Keratinocyte (primary cell): ENCODE measurements around the gene RPRML. TPM values are rescaled to one million over a fixed set of nuclear protein-coding genes. Genes with fewer than 3 reads are reported as not detected.

ENCODE experiments used
- DNase-seq: peaks from one replicate; pipeline ENCODE4 v3.0.0-alpha.2; 2011; ENCODE audit warnings: low read depth, missing footprints, low spot score
- FAIRE-seq: peaks from 2 replicates; lab custom pipeline; 2011; peaks lifted over from hg19 to GRCh38; lab: Jason Lieb, UNC
- H2AFZ ChIP-seq: 2 replicates; pipeline ENCODE4 v1.6.0; 2012; ENCODE audit warnings: low read length, control low read depth, inconsistent platforms; ENCODE audit not compliant: control insufficient read depth
- H3K27ac ChIP-seq: 2 replicates; pipeline ENCODE4 v1.5.1; 2011; ENCODE audit warnings: low read length; ENCODE audit not compliant: control insufficient read depth, insufficient read depth
- H3K27me3 ChIP-seq: 3 replicates; pipeline ENCODE4 v1.6.0; 2011; ENCODE audit warnings: low read length; ENCODE audit not compliant: control insufficient read depth, insufficient read depth; ENCODE audit errors: extremely low read depth
- H3K36me3 ChIP-seq, 2 experiments: 2 replicates in 1 of 2; 3 replicates in 1 of 2; pipeline ENCODE4 v1.5.1; 2011; ENCODE audit warnings: low read length in 2 of 2, mild to moderate bottlenecking in 1 of 2; ENCODE audit not compliant: control insufficient read depth in 2 of 2, insufficient read depth in 2 of 2; ENCODE audit errors: extremely low read depth in 1 of 2
- H3K4me1 ChIP-seq: 3 replicates; pipeline ENCODE4 v1.5.1; 2011; ENCODE audit warnings: low read length; ENCODE audit not compliant: control insufficient read depth, insufficient read depth; ENCODE audit errors: extremely low read depth
- H3K4me2 ChIP-seq: 3 replicates; pipeline ENCODE4 v1.6.0; 2011; ENCODE audit warnings: low read depth, low read length; ENCODE audit not compliant: control insufficient read depth, insufficient read depth; ENCODE audit errors: extremely low read depth
- H3K4me3 ChIP-seq, 3 experiments: fragments of 200-600 bp in 1 of 3; sonication (generic) in 1 of 3; 2 replicates in 2 of 3; 3 replicates in 1 of 3; pipeline ENCODE4 v1.5.1; 2011 to 2016; ENCODE audit warnings: low read length in 3 of 3, mild to moderate bottlenecking in 3 of 3, control low read depth in 2 of 3, inconsistent platforms in 1 of 3, low read depth in 1 of 3, mixed read lengths in 1 of 3, mixed run types in 1 of 3, moderate library complexity in 1 of 3; ENCODE audit not compliant: control insufficient read depth in 2 of 3, insufficient read depth in 2 of 3; ENCODE audit errors: extremely low read depth in 1 of 3
- H3K79me2 ChIP-seq: 2 replicates; pipeline ENCODE4 v1.6.0; 2012; ENCODE audit warnings: low read length; ENCODE audit not compliant: control insufficient read depth, insufficient read depth
- H3K9ac ChIP-seq: 3 replicates; pipeline ENCODE4 v1.6.0; 2011; ENCODE audit warnings: low read length; ENCODE audit not compliant: control insufficient read depth, insufficient read depth; ENCODE audit errors: extremely low read depth
- H3K9me1 ChIP-seq: 3 replicates; pipeline ENCODE4 v1.6.0; 2011; ENCODE audit warnings: low read length; ENCODE audit not compliant: control insufficient read depth, insufficient read depth; ENCODE audit errors: extremely low read depth
- H3K9me3 ChIP-seq: 2 replicates; pipeline ENCODE4 v1.5.1; 2012; ENCODE audit warnings: low read depth, low read length; ENCODE audit not compliant: control insufficient read depth
- H4K20me1 ChIP-seq: 3 replicates; pipeline ENCODE4 v1.6.0; 2011; ENCODE audit warnings: low read length; ENCODE audit not compliant: control insufficient read depth, insufficient read depth; ENCODE audit errors: extremely low read depth
- EZH2 ChIP-seq: IDR thresholded peaks from one replicate; pipeline ENCODE4 v1.6.1; 2012; ENCODE audit warnings: inconsistent platforms, mild to moderate bottlenecking, low read length, moderate library complexity
- dilution Hi-C: fragments of 300-500 bp; cut with MboI; formaldehyde crosslinking; loops from one replicate; pipeline ENCODE4 v1.7.0; 2020; ENCODE audit warnings: low sequenced_read_pairs; ENCODE audit not compliant: extremely low pct_ligation_motif_present
- polyA plus RNA-seq, 5 experiments: library from polyadenylated mRNA; depleted of rRNA in 3 of 5; stranded (reverse) in 3 of 5; stranded (forward) in 1 of 5; unstranded in 1 of 5; fragments of >200 nt; gene quantifications; 1 replicate in 1 of 5; 2 replicates in 3 of 5; 3 replicates in 1 of 5; pipeline versions ENCODE4 v1.2.1 to v1.2.3, GENCODE V29; 2011 to 2012; ENCODE audit warnings: missing spikeins in 2 of 5, low read depth in 1 of 5, low replicate concordance in 1 of 5
- TF ChIP-seq, protein P1 (sequence below), 3 experiments: IDR thresholded peaks in 1 of 3; conservative IDR thresholded peaks in 1 of 3; optimal IDR thresholded peaks in 1 of 3; 2 replicates in 2 of 3; 3 replicates in 1 of 3; pipeline versions ENCODE3 to v1.5.1; 2011; ENCODE audit warnings: low read length in 3 of 3, mild to moderate bottlenecking in 3 of 3, moderate library complexity in 2 of 3, control low read depth in 1 of 3, inconsistent platforms in 1 of 3; ENCODE audit not compliant: insufficient read depth in 2 of 3; ENCODE audit errors: extremely low read depth in 1 of 3

The RPRML gene
- polyA plus RNA-seq, 1 donor (not counting 4 experiments of a cell fraction or from before 2014, with no cell fraction given), result not detected

DNA sequence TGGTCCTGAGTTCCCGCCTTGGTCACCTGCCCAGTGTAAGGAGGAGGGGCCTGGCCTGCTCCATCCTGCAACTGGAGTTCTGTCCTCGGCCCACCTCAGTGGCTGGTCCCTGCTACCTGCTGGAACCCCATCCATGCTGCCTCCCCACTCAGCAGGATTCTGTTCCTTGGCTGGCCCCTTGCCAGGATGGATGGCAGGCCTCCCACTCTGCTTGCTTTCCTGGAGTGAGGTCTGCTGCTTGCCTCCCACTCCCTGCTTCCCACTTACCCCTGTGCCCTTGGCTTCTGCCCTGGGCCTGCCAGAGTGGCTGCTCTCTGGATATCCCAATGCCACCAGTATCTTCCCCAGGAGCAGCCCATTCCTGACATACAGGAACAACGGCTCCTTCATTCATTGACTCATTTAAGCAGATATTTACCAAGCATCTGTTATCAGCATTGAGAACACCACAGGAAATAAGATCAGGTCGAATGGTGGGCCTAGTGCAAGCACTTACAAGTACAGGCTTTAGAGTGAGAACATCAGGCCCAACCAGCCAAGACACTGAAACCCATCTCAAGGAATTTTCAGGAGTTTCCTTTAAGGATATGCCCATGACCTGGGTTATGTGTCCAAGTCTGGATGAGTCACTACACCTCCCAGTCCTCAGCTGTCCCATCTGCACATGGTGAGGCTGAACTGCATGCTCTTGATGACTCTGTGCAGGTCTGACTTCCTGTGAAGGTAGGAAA lies 17.0 kb upstream of the RPRML start:
- no peaks in the 10 kb centered on the region for H4K20me1 ChIP-seq
- dilution Hi-C loops, result no loop called here
- H2AFZ ChIP-seq, result no peak overlapping the region
- H3K4me3 ChIP-seq, result no peak overlapping the region
- H3K4me1 ChIP-seq, result peaks cover 5% of the 10 kb centered on the region
- H3K9me3 ChIP-seq, result no peaks in the 10 kb centered on the region
- no peaks in the 10 kb centered on the region for H3K27me3 ChIP-seq
- H3K27ac ChIP-seq, result no peak overlapping the region
- no peaks in the 10 kb centered on the region for H3K9me1 ChIP-seq
- DNase-seq, result no peak
- TF ChIP-seq, protein P1, sequence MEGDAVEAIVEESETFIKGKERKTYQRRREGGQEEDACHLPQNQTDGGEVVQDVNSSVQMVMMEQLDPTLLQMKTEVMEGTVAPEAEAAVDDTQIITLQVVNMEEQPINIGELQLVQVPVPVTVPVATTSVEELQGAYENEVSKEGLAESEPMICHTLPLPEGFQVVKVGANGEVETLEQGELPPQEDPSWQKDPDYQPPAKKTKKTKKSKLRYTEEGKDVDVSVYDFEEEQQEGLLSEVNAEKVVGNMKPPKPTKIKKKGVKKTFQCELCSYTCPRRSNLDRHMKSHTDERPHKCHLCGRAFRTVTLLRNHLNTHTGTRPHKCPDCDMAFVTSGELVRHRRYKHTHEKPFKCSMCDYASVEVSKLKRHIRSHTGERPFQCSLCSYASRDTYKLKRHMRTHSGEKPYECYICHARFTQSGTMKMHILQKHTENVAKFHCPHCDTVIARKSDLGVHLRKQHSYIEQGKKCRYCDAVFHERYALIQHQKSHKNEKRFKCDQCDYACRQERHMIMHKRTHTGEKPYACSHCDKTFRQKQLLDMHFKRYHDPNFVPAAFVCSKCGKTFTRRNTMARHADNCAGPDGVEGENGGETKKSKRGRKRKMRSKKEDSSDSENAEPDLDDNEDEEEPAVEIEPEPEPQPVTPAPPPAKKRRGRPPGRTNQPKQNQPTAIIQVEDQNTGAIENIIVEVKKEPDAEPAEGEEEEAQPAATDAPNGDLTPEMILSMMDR (optimal IDR thresholded peaks at IDR 0.05 in 1 of 3, IDR thresholded peaks at IDR 0.05 in 1 of 3, conservative IDR thresholded peaks at IDR 0.05 in 1 of 3; ENCODE audit: extremely low read depth in 1 of 3, insufficient read depth in 2 of 3, low read length in 3 of 3), result no peak
- TF ChIP-seq EZH2, result no peak
- H3K79me2 ChIP-seq, result no peaks in the 10 kb centered on the region
- H3K36me3 ChIP-seq, result no peaks in the 10 kb centered on the region
- no peak for FAIRE-seq
- H3K4me2 ChIP-seq, result no peak overlapping the region
- H3K9ac ChIP-seq, result no peak overlapping the region

DNA sequence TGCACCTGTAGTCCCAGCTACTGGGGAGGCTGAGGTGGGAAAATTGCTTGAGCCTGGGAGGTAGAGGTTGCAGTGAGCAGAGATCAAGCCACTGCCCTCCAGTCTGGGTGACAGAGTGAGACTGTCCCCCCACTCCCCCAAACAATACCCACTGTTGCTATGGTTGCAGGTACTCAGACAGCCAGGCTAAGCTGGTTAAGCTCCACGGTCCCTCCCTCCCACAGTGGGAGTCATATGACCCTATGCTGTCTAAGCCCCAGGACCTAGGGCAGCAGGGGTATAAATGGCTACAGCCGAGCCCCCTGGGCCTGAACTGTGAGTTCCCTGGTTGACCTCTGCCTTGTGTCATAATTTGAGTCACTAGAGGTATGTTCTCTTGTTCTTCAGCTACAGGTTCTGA lies 15.9 kb upstream of the RPRML start:
- H3K4me2 ChIP-seq, result no peak overlapping the region
- H4K20me1 ChIP-seq, result no peaks in the 10 kb centered on the region
- no peak overlapping the region for H3K9ac ChIP-seq
- no peak overlapping the region for H2AFZ ChIP-seq
- peaks cover 5% of the 10 kb centered on the region for H3K4me1 ChIP-seq
- H3K36me3 ChIP-seq, result no peaks in the 10 kb centered on the region
- DNase-seq (no peak), FAIRE-seq (no peak)
- H3K79me2 ChIP-seq, result no peaks in the 10 kb centered on the region
- no peak overlapping the region for H3K4me3 ChIP-seq
- dilution Hi-C loops, result no loop called here
- no peak for TF ChIP-seq EZH2
- TF ChIP-seq, protein P1 (optimal IDR thresholded peaks at IDR 0.05 in 1 of 3, IDR thresholded peaks at IDR 0.05 in 1 of 3, conservative IDR thresholded peaks at IDR 0.05 in 1 of 3; ENCODE audit: extremely low read depth in 1 of 3, insufficient read depth in 2 of 3, low read length in 3 of 3), result no peak
- H3K9me1 ChIP-seq, result no peaks in the 10 kb centered on the region
- H3K27ac ChIP-seq, result no peak overlapping the region
- no peaks in the 10 kb centered on the region for H3K9me3 ChIP-seq
- H3K27me3 ChIP-seq, result no peaks in the 10 kb centered on the region
